Stimulated activated CD4-positive, alpha-beta T cell treated with anti-CD3 and anti-CD28 coated beads, Interleukin-12 subunit alpha, Interleukin-12 subunit beta, amount 100 ng/mL, for 24 hours (primary cell): ENCODE results near the gene SHB.

Experiments
- DNase-seq, 2 experiments: peaks; one replicate each; pipeline ENCODE4 v3.0.0-alpha.2; 2020; ENCODE audit warnings: low read depth in 2 of 2

Gene SHB

DNA sequence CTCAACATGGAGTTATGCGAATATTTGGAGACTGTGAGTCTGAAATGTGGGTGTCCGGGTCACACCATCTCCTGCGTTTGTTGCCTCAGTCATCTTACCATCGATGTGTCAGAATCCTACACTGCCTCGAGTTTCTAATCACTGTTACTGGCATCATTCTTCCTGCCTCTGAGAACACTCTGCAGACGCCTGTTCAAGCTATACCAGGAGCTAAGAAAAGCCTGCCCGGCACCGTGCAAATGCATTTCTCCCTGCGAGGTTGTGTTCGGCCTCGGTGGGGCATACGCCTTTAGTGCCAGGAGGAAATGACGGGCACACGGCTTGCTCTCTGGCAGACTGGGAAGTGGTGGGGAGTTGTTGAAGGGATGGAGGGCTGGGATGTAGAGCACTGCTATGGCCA, 133.9 kb downstream of the SHB start:
- no peak for DNase-seq

DNA sequence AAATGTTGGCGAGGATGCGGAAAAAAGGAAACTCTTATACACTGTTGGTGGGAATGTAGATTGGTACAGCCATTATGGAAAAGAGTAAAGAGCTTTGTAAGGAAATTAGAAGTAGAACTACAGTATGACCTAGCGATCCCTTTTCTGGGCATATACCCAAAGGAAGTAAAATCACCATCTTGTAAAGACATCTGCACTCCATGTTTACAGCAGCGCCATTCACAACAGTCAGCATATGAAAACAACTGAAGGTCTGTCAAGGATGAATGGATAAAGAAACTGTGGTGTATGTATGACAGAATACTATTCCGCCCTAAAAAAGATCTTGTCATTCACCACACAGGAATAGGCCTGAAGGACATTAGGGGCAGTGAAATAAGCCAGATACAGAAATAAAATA, 137.4 kb downstream of the SHB start:
- no peak for DNase-seq

DNA sequence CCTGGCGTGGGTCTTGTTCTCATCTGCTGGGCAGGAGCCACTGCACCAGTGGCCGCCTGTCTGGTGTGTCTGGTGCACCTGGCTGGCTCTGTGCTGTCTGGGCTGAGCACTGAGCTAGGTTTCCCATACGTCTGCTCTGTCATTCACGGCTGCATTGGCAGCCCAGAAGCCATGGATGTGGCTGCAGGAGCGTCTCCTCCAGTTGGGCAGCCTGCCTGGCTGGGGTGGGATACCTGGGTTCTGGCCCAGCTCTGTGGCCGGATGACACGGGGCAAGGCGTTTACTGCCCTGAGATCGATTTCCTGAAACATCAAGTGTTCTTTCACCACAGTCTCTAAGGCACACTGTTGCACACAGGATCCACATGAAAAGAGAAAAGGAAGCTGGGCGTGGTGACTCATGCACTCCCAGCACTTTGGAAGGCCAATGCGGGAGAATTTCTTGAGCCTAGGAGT, 139.6 kb downstream of the SHB start:
- DNase-seq: no peak

DNA sequence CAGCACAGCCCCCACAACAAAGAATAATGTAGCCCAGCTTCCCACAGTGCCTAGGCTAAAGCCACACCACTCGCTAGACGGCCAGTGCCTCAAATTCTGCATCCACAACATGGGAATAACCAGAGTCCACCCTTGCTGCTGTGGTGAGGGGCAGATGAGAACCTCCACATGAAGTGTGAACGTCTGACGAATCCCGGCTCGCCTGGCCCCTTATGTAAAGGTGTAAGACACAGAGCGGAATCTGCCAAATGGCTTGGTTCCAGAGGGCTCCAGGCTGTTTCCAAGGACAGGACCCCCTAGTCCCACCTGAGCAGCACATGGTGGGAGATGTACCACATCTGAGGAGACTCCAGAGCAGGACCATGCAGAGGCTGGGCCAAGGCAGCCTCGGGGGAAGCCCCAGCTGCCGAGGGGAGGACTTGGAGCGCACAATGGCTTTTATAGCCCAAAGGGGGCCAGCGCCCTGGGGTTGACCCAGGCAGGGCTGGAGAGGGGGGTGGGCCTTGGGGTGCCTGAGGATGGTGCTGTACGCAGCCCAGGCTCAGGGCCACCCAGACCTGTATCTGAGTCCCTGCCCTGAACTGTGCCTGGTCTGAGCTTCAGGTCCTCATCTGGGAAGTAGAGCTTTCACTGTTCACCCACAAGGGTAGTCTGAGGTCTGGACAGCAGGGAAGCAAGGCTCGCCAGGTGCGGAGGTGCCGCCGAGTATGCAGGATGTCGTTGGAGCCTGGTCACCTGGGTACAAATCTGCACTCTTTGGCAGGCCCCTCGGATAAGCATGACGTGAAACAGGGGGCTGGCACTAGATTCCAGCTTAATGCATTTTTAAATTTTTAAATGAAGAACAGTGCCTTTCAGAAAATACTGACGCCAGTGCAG, 140.2 kb downstream of the SHB start:
- no peak for DNase-seq

DNA sequence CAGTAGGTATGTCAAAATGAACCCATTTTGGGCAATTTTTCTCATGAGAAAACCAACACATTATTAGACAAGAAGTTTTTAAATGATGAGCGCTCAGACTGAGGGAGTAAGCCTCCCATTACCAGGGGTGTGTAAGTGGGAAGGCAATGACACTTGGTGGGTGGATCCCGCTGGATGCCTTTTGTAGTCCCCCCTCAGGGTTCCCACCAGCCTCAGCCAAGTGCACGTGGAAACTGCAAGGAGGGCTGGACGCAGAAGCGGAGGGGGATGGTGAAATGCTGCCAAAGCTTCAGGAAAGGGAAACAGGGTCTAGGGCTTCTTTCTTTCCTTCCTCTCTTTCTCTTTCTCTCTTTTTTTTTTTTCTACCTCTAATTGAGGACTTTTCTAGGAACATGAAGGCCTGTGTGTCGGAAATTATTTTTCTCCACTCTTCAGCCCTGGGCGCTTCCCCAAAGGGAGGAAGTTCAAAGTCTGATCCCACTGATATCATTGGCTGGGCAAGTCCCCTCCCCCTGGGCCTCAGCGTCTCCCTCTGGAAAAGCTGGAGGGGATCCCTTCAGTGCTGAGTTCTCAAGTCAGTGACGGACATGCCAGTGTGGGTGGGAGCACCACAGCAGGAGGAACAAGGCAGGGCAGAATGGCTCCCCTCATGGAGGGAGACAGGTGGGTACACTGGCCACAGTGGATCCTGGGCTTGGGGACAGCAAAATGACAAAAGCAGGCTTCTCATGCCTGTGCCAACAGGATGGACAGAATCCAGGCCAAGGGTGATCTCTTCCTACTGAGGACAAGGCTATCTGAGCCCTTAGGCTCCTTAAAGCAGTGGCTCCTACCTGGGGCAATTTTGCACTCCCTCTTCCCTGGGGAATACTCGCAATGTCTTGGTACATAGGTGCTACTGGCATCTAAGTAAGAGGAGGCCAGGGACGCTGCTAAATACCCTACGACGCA, 141.2 kb downstream of the SHB start:
- DNase-seq: no peak

DNA sequence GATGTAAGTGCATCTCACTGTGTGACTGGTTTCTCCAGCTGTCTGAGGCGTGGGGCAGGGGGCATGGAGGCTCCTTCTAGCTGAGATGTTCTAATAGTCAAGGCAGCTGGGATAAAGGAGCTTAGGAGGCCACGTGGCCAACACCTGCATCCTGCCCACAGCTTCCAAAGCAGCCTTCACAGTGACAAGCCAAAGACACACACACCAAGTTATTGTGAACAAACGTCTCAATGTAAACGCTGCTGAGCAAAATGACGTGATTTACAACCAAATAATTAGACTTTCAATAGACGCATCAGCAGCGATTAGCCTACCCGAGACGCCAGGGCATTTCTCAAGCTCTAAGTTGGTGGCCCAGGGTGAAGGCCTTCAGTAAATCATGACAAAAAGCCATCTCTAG, 141.9 kb downstream of the SHB start:
- DNase-seq: no peak

DNA sequence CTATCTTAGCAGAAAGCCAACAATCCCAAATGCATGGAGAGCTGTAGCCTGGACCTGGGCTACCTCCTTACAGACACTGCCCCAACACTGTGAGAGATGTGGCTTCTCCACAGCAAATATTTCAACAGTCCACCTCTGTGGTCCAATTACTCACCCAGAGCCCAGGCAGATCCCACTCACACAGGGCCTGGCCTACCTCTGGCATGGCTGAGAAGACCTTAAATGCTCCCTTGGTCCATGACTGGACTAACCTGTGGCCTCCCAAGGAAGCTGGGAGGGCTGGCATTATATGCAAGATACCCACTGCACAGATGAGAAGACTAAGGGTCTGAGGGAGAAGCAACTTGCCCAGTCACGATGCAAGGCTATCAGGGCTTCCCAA, 142.3 kb downstream of the SHB start:
- DNase-seq: no peak

DNA sequence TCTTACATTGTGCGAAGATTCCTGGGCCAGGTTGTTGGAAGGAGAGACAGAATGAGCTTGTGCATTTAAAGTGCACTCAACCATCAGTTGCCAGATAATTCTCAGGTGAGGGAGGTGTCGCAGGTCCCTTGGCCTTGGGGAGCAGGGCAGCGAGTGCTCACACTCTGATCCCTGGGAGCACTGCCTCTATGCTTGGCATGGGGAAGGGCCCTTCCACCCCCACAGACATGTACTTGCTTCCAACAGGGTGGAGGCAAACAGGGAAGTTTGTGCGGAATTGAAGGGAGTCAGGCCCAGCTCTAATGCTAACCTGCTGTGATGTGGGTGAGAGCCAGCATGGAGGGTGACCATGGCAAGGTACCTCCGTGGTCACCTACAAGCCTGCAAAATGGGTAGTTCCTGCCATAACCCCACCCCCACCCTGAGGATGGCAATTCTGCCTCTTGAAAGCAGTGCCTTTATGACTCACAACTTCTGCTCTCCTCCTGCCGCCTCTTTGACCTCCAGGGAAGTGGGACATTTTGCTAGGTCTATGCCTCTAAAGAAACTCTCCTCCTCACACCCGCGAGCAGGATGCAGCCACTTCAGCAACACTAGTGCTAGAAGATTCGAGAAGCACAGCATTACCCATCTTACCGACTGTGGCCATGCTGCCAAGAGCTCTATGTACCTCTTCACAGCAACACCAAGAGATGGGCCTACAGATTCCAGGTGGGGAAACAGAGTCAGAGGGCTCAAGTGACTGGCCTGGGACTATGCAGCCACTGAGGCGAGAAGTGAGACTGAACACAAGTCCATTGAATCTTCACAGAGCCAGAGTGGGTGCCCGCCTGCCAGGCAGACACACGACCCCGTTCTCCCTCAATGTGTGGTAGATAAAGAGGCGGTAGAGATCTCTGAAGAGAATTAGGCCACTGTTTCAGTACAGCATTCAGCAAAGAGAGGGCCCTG, 143.0 kb downstream of the SHB start:
- DNase-seq: no peak

DNA sequence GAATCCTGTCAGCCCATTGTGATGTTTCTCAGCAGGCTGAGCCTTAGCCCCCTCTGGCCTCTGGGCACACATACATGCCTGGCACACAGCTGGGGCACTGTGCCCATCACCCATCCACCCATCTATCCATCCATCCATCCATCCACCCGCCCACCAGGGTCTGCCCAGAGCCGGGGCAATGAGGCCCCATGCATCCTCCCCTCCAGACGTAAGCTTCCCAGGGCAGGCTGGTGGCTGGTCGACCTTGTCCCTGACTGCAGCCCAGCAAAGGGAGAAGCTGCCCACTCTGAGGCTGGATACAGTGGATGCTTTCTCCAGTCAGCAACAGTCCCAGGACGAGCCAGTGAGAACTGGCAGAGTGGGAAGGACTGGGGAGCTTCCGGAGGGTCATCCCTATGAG, 144.0 kb downstream of the SHB start:
- DNase-seq: no peak

DNA sequence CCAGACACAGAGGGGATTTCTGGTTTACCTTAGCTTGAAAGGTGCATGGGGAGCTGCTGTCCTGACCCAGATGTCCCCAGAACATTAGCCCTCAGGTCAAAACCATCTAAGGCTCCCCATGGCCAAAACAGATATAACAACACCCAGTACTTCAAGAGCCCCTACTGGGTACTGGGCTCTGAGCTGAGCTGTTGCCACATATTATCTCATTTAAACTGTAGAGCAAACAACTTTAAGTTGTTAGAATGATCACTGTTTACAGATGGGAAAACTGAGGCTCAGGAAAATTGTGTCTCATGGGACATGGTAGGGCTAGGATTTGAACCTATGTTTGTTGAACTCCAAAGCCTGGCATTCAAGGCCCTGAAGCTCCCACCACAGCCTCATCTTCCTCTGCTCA, 144.5 kb downstream of the SHB start:
- DNase-seq: no peak

DNA sequence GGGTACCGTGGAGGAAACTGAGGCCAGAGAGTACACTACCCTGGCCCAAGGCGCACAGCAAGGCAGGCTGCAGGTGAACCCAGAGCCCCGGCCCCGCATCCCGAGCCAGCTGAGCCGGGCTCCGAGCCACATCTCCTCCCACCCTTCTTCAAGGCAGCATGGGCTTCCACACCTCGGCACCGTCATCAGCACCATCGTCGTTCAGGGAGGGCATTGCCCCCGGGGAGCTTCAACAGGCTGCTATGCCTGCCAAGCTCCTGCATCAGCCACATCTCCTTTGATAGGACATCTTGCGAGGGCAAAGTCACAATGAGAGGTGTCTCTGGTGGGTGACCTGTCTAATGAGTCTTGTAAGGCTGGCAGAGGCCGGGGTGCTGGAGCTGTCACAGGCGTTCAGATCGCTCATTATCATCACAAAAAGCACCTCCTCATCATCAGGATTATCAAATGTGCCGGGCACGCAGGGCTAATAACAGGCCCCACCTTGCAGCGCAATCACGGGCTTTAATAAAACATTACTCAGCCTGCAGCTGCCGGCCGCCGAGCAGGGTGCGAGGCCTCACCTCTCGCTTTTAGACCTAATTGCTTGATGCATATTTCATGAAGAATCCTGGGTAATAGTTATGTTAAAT, 145.1 kb downstream of the SHB start:
- no peak for DNase-seq

DNA sequence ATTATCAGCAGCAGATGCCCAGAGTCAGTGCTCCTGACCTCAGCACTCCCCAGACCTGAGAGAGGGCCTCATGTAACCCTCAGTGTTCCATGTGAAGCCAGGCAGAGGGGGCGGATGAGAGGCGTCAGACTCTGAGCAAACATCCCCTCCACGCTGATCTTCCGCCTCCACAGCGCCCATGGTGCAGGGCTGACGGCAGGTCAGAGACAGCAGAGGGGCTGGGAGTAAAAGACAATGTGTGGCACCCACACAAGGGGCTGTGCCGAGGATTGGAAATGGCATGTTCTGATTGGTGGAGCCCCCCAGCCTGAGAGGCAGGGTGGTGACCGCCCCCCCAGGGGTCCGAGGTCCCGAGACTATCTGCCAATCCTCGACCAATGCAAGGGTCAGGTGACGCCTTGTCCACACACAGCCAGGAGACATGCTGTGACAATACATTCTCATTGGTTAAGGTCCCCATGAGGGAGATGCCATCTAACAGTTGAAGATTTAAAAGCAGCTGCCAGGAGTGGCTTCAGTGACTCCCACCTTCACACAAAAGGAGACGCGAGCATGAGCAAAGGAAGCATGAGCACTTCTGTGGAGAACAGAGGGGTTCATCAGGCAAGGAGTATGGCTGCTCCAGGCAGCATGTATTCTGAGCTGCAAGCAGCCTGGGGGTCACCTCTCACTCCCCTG, 145.8 kb downstream of the SHB start:
- no peak for DNase-seq

DNA sequence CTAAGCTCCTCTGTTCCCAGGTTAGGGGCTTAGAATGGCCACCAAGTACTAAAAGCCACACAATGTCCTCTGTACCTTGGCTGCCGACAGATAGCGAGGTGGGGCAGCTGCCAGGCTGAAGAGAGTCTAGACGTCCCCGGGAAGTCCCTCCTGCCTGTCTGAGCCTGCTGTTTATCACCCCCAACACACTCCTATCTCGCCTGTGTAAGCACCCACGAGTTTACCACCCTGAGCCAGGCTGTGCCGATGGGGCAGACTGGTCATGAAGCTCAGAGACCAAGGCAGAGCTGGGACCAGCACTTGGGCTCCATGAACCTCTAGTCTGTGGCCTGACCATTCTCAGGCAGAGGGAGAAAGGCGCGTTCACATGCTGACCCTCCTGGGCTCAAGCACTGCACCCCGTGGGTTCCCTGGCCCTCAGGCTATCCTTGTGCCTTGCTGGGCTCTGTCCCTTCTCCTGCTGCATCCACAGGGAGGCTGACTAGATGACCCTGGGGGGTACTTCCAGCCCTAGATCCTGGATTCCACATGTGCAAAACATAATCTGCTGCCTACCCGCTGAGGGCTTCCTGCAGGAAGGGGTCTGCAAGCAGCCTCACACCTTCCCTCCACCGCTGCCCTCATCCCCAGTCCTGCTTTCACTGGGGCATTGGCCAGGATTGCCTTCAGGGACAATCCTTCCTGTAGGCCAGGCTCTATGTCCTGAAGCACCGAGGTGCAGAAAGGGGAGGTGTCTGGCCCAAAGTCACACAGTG, 146.5 kb downstream of the SHB start:
- DNase-seq: no peak

DNA sequence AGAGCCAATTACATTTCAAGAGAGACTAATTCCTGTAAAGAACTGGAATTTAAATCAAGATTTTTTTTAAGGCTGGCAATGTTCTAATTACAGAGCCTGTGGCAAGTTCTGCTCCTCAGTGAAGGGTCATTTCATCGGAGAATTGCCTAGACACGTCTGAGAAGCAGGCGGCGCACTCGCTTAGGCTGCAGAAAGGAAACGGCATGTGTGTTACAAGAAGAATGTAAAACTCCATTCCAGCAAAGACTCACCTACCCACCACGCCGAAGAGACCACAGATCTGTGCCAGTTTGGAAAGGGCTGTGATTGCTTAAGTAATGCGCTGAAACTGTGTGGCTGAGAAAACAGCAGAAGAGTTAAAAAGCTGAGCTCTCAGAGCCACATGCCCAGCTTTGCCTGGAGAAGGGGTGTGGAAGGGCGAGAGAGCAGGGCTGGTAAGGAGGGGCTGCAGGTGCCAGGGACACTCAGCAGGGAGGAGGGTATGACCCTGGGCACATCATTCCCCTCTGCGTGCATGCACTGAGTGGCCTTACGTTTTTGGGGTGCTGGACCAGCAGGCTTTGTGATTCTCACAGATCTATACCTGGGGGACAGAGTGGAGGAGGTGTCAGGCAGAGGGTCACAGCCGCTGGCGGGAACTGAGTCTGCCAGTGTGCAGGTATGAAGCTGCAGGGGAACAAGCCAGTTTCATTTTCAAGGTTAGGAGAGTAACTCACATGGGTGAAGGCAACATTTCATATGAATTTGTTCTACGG, 147.3 kb downstream of the SHB start:
- no peak for DNase-seq

DNA sequence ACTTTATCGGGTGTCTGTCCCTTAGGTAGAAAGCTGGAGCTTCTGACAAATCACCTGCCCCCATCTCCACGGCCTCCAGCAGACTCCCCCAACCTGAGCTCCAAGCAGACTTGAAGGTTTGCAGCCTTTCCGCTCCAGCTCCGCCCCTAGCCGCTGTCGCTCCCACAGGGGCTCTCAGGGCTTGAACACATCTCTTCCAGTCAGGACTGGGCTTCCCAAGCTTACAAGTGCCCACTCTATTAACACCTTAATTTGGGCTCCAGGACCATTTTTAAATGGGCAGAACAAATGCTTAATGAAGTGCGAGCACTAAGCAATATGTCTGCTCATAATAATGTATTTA, 147.9 kb downstream of the SHB start:
- DNase-seq: no peak

DNA sequence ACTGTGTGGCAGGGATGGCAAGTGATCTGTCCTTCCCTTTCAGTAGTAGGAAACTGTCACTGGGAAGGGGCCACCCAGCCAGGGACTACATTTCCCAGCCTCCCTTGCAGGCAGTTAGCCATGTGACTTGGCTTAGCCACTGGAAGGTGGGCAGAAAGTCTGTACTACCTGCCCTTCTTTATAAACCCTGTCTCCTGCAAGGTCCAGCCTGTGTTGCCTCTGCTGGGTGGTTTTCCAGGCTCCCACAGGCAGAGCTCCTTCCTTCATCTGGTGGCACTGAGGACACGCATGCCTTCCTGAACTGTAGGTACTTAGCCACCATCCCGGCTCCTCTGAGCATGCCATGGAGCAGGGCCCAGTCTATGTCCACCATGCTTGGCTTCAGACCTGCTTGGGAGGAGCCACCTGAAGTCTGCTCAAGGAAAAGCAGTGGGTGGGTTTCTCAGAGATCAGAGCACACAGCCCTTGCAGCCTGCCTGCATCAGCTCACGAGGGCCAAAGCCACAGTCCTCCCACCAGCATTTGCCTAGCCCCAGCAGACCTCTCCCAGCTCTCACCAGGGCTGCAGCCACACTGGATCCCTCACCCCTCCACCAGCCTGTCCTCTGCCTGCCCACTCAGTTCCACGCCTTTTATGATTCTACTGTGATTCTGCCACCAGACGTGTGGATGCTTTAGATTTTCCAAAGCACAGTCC, 148.4 kb downstream of the SHB start:
- no peak for DNase-seq

DNA sequence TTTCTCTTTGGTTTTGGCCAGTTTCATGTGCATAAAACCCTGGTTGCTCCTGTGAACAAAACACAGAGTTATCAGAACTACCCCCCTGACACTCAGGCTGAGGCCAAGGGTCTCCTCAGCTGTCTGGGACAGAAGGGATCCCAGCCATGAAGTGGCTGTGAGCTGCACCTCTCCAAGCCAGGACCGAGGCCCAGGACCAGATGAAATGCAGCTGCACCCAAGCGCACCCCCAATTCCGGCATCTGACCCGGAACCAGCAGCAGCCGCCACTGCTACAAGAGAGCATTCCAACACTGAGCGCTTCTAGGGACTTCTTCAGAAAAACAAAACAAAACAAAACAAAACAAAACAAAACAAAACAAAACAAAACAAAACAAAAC, 149.1 kb downstream of the SHB start:
- no peak for DNase-seq

DNA sequence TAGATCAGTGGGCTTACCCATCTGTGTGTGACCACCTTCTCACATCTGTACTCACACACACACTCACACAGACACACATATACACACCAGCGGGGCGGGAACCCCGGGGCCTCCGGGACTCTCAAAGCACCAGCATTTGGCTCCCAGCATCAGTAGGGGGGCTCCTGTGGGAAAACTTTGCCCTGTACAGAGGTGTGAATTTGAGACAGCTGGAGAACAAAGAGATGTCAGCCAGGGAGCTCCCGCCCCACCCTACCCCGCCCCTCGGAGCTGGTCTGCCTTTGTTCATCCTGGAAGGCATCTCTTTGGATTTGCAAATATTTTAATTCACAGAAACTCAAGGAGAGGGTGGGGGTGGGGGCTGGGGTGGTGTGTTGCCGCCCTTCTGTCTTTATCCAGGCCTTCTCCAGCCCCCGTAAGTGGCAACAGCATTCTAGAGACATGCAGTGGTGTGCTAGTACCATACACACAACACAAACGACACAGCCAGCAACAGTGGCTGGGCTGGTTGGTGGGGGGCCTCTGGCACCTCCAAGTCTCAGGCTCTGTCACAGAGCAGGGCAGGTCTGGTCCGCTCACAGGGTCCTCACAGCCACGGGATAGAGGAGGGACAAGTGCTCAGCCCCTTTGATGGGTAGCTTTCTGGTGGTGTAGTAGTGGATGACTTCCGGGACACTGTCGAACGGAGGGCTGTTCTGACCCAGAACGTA, 149.6 kb downstream of the SHB start:
- no peak for DNase-seq
